GM19239 (cell line): ENCODE results near the gene TENT5C.

Experiments used
- DNase-seq: peaks from one replicate; pipeline ENCODE4 v3.0.0; 2011; ENCODE audit warnings: low spot score; ENCODE audit not compliant: insufficient read length
- FAIRE-seq: peaks from 2 replicates; lab custom pipeline; 2011; peaks lifted over from hg19 to GRCh38; lab: Jason Lieb, UNC

TENT5C gene

DNA sequence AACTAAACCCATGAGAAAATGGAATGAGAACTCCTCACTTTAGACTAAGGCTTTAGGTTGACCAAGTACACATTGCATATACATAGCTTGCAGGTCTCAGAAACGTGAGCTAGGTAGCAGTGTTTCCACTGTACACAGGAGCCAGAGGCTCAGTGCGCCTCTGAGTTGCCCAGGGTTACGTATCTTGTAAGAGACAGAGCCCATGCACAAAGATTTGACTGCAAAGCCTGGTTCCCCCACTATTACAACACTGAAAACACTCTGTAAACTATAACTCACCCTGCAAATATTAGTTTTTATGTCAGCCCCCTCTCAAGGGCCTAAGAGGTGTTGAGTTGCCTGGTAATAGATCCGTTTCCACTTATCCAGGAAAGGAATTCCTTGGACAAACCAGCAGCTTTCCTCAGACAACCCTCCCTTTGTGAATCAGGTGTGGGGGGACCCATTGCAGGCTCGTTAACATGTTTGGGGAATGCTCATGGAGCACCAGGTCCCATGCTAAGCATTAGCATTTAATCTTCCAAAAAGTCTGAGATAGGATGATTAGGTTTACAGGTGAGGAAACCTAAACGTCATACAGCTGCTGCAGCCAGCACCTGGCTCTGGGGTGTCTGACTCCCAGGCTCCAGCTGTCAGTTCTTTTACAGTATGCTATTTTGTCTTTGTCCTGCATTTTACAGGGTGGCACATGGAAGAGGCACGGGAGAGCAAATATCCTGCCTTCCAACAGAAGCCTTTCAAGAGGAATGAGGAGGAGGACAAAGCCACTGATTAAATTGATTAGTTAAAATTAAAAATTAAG is 25.7 kb downstream of the TENT5C start:
- FAIRE-seq (peak; percentile 64), DNase-seq (no peak)

- FAIRE-seq (peak; percentile 11), DNase-seq (no peak)
These were observed 26.6 kb downstream of the TENT5C start for GRCh38 chr1:117632269-117633067.

- FAIRE-seq (no peak), DNase-seq (no peak)
These were observed 27.2 kb downstream of the TENT5C start for GRCh38 chr1:117633068-117633345.

DNA sequence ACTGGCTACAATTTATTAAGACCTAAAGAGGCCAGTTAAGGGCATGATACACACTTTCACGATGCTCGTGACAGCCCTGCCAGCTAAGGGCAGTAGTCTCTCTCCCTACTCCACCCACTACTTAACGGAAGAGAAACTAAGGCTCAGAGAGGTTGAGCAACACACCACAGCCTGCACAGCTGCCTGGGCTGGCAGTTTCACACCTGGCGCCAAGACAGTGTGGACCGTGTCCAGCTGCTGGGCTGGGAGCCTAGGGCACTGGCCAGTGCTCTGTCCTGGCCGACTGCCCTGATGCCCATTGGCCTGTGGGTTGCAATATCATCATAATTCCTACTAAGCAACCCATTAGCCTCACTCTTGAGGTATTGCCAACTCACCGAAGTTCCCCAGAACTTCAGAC is 27.6 kb downstream of the TENT5C start:
- FAIRE-seq, result no peak
- no peak for DNase-seq

GRCh38 chr1:117633936-117634335 is 28.1 kb downstream of the TENT5C start:
- FAIRE-seq, result peak; percentile 57

DNA sequence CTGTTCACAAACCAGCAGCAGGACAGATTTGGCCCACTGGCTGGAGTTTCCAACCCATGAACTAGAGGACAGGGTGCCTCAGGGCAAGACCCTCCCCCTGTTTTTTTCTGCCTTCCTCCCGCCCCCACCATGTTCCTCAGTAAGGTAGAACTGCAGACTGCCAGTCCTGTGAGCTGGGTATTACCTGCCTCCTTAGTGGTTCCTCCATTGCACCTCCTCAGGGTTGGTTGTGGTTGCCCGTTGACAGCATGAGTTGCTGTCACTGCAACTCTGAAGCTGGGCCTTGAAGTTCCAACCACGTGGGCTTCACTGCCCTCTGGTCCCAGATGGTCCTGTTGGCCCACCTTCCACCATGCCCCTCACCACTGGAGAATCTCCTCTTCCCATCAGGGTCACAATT is 28.8 kb downstream of the TENT5C start:
- FAIRE-seq (no peak), DNase-seq (no peak)

More at GRCh38 chr1:117633936-117634335, 28.1 kb downstream of the TENT5C start:
- no peak for DNase-seq

DNA sequence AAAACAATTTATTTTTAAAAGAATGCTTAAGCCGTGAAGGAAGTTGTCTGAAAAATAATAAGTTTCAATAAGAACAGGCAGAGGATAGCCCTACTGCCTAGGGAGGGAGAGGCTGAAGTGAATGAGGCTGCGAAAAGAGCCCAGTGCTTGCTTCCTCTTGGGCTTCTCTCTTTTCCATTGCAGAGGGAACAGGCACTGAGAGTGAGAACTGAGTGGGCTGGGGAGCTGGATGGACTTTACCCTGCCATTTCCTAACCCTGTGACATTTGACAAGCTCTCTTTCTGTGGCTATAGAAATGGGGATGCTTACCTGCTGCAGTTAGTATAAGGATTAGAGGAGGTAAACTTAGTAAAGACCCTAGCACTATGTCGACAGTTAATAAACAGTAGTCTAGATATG is 30.0 kb downstream of the TENT5C start:
- FAIRE-seq, result no peak
- no peak for DNase-seq

GRCh38 chr1:117636637-117637425 is 31.0 kb downstream of the TENT5C start:
- FAIRE-seq, result no peak

DNA sequence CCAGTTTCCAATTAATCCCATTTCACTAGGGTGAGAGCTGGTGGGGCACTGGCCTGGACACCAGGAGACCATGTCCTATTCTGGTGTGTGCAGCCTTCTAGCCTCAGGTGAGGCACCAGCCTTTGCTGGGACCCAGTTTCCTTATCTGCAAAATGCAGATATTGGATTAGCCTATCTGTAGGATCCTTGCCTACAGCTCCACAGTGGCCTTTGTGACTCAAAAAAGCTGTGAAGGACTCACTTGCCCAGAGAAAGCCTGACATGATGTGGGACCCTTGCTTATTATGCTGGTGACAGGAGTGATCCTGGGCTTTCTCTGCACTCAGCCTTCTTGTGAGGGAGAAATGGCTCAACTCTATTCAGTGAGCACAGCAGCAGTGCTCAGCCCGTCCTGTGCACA is 32.3 kb downstream of the TENT5C start:
- DNase-seq, result no peak
- FAIRE-seq, result no peak

More at GRCh38 chr1:117636637-117637425, 31.0 kb downstream of the TENT5C start:
- DNase-seq, result no peak

GRCh38 chr1:117638759-117639158 is 32.9 kb downstream of the TENT5C start:
- DNase-seq (no peak), FAIRE-seq (no peak)

- DNase-seq (no peak), FAIRE-seq (no peak)
These were observed 33.9 kb downstream of the TENT5C start for GRCh38 chr1:117639741-117640140.

DNA sequence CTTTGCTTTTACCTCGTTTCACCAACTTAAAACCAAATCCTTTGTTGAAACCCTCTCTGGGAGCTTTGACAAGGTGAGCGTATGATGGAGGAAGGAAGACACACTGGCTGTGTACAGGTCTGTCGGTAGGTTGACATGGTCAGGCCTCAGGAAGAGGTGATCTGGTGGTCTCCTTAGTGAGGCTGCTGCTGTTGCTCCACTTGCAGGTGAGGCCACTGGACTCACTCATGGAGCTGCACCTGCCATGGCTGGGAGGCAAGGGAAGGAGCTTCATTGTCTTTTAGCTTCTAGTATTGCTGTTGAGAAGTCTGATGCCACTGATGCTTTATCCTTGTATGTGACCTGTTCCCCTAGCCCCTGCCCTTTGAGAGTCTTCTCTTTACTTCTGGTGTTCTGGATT is 35.7 kb downstream of the TENT5C start:
- no peak for FAIRE-seq

DNA sequence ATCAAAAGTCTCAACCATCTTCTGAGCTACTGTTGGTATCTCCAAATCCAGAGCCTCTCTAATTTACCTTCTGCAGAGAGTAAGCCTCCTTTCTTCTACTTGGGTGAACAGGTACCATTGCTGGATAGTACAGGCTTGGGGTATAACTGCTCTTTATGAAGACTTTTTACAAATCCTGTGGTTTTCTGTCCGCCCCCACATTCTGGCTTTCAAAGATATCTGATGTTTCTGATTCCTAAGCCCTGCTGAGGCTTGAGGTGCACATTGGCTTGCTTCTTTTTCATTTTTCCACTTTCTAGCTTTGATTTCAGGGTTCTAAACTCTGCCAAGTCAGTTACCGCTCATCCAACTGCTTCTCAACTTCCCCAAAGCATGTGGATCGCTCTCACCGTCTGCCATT is 37.1 kb downstream of the TENT5C start:
- FAIRE-seq (no peak), DNase-seq (no peak)

More for the DNA sequence above, 35.7 kb downstream of the TENT5C start:
- no peak for DNase-seq

DNA sequence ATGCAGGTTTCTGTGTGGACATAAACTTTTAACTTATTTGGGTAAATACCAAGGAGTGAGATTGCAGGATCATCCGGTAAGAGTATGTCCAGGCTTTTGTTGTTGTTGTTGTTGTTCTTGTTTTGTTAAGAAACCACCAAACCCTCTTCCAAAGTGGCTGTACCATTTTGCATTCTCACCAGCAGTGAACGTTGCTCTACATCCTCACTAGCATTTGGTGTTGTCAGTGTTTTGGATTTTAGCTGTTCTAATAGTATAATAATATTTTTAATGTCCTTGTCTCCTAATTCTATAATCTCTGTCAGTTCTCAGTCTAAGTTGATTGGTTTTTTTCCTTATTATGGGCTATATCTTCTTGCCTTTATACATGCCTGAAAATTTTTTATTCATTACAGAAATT is 37.8 kb downstream of the TENT5C start:
- no peak for FAIRE-seq
- no peak for DNase-seq

GRCh38 chr1:117644696-117645311 is 39.0 kb downstream of the TENT5C start:
- FAIRE-seq, result no peak
- no peak for DNase-seq

- FAIRE-seq (no peak), DNase-seq (no peak)
These were observed 39.5 kb downstream of the TENT5C start for GRCh38 chr1:117645343-117645742.

- no peak for FAIRE-seq
- DNase-seq, result no peak
These were observed 40.4 kb downstream of the TENT5C start for GRCh38 chr1:117646007-117646811.

DNA sequence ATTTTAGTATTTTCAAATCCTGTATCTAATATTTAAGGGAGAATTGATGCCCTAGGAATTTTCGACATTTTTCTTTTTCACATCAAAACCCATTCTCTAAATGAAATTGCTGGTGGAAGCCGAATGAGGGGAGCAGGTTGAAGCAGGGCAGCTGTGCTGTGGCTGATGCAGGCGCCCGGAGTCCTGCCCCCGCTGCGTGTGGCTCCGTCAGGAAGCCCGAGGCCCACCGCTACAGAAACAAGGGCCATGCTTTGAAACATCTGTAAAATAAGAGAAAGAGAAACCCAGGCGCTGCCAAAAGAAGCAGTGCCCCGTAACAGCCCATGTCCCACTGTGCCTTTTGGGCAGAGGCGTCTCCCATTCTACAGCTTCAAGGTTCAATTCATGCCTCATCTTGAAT is 41.1 kb downstream of the TENT5C start:
- FAIRE-seq, result no peak
- DNase-seq, result no peak

GRCh38 chr1:117648015-117648414 is 42.2 kb downstream of the TENT5C start:
- DNase-seq, result no peak
- FAIRE-seq, result no peak
